ENCODE measurements around the gene SP6. TPM values are rescaled to one million over a fixed set of nuclear protein-coding genes. Genes with fewer than 3 reads are reported as not detected.

The SP6 gene
- total RNA-seq, 8 experiments from 2014 or later = 0.11 to 1.1 (median 0.27) TPM

- in situ Hi-C loops (cut with MboI; ENCODE audit: low pct_unique_long_range_greater_than_20kb in 2 of 9, low sequenced_read_pairs in 9 of 9, unreplicated experiment in 9 of 9) = no loop called here
- peaks cover 10 to 13% of the 10 kb centered on the region in 2 donors for H3K4me1 ChIP-seq (replicated peaks in 1 of 2)
- no peak overlapping the region for H3K4me3 ChIP-seq
- WGBS, 10 experiments = 60 to 100% (median 86%) methylated on average over 3 to 6 of the region's 11 CpGs; no CpG with 5 or more reads in 4 of the 10 experiments
- ATAC-seq (replicated peaks in 6 of 8) = no peak
- no peak overlapping the region for H3K27ac ChIP-seq
Observed at GRCh38 chr17:47818002-47818695, 32.8 kb downstream of the SP6 start.

GRCh38 chr17:47816947-47817346, 34.0 kb downstream of the SP6 start:
- WGBS, 10 experiments = 60 to 100% (median 93%) methylated on average over 1 to 4 of the region's 10 CpGs; no CpG with 5 or more reads in 2 of the 10 experiments
- no peak overlapping the region for H3K4me3 ChIP-seq
- H3K27ac ChIP-seq = no peak overlapping the region
- ATAC-seq (replicated peaks in 6 of 8) = no peak
- H3K4me1 ChIP-seq (replicated peaks in 1 of 2) = peaks cover 6 to 8% of the 10 kb centered on the region in 2 donors
- in situ Hi-C loops (cut with MboI; ENCODE audit: low pct_unique_long_range_greater_than_20kb in 2 of 9, low sequenced_read_pairs in 9 of 9, unreplicated experiment in 9 of 9) = no loop called here

GRCh38 chr17:47816111-47816735, 34.7 kb downstream of the SP6 start:
- WGBS, 10 experiments = 65 to 100% (median 91%) methylated on average over 1 to 10 of the region's 21 CpGs; no CpG with 5 or more reads in 4 of the 10 experiments
- H3K27ac ChIP-seq = no peak overlapping the region
- no peak overlapping the region for H3K4me3 ChIP-seq
- ATAC-seq (replicated peaks in 6 of 8) = peak in 1 of 8 experiments; percentile 11
- in situ Hi-C loops (cut with MboI; ENCODE audit: low pct_unique_long_range_greater_than_20kb in 2 of 9, low sequenced_read_pairs in 9 of 9, unreplicated experiment in 9 of 9) = no loop called here
- H3K4me1 ChIP-seq (replicated peaks in 1 of 2) = peaks cover 3 to 6% of the 10 kb centered on the region in 2 donors

- Histone ChIP-seq H3K4me3 (no peak overlapping the region), H3K4me1 (replicated peaks in 1 of 2) (no peaks in the 10 kb centered on the region), H3K27ac (no peak overlapping the region)
- no peak for ATAC-seq (replicated peaks in 6 of 8)
- in situ Hi-C loops (cut with MboI; ENCODE audit: low pct_unique_long_range_greater_than_20kb in 2 of 9, low sequenced_read_pairs in 9 of 9, unreplicated experiment in 9 of 9) = no loop called here
- 80 to 100% (median 96%) methylated on average over 1 to 18 of the region's 21 CpGs; no CpG with 5 or more reads in 4 of the 10 experiments for WGBS, 10 experiments
Observed at GRCh38 chr17:47815106-47815918, 35.7 kb downstream of the SP6 start.

- 80 to 100% (median 97%) methylated on average over 1 to 14 of the region's 22 CpGs; no CpG with 5 or more reads in 6 of the 10 experiments for WGBS, 10 experiments
- no peak overlapping the region for H3K27ac ChIP-seq
- no peak overlapping the region for H3K4me3 ChIP-seq
- in situ Hi-C loops (cut with MboI; ENCODE audit: low pct_unique_long_range_greater_than_20kb in 2 of 9, low sequenced_read_pairs in 9 of 9, unreplicated experiment in 9 of 9) = no loop called here
- ATAC-seq (replicated peaks in 6 of 8) = no peak
- no peaks in the 10 kb centered on the region for H3K4me1 ChIP-seq (replicated peaks in 1 of 2)
Observed at GRCh38 chr17:47813512-47814031, 37.4 kb downstream of the SP6 start.

GRCh38 chr17:47813077-47813476, 37.9 kb downstream of the SP6 start:
- Histone ChIP-seq H3K27ac (no peak overlapping the region), H3K4me3 (no peak overlapping the region), H3K4me1 (replicated peaks in 1 of 2) (no peaks in the 10 kb centered on the region)
- ATAC-seq (replicated peaks in 6 of 8) = no peak
- in situ Hi-C loops (cut with MboI; ENCODE audit: low pct_unique_long_range_greater_than_20kb in 2 of 9, low sequenced_read_pairs in 9 of 9, unreplicated experiment in 9 of 9) = no loop called here
- 77 to 100% (median 100%) methylated on average over 1 to 5 of the region's 14 CpGs; no CpG with 5 or more reads in 7 of the 10 experiments for WGBS, 10 experiments

- no peaks in the 10 kb centered on the region for H3K4me1 ChIP-seq (replicated peaks in 1 of 2)
- H3K4me3 ChIP-seq = no peak overlapping the region
- in situ Hi-C loops (cut with MboI; ENCODE audit: low pct_unique_long_range_greater_than_20kb in 2 of 9, low sequenced_read_pairs in 9 of 9, unreplicated experiment in 9 of 9) = no loop called here
- H3K27ac ChIP-seq = no peak overlapping the region
- 69 to 100% (median 84%) methylated on average over 2 to 10 of the region's 18 CpGs; no CpG with 5 or more reads in 5 of the 10 experiments for WGBS, 10 experiments
- ATAC-seq (replicated peaks in 6 of 8) = no peak
Observed at GRCh38 chr17:47812146-47812920, 38.6 kb downstream of the SP6 start.

GRCh38 chr17:47811709-47812108, 39.3 kb downstream of the SP6 start:
- in situ Hi-C loops (cut with MboI; ENCODE audit: low pct_unique_long_range_greater_than_20kb in 2 of 9, low sequenced_read_pairs in 9 of 9, unreplicated experiment in 9 of 9) = no loop called here
- 60 to 92% (median 80%) methylated on average over 1 to 7 of the region's 7 CpGs; no CpG with 5 or more reads in 1 of the 10 experiments for WGBS, 10 experiments
- no peak overlapping the region for H3K4me3 ChIP-seq
- H3K27ac ChIP-seq = no peak overlapping the region
- no peak for ATAC-seq (replicated peaks in 6 of 8)
- H3K4me1 ChIP-seq (replicated peaks in 1 of 2) = no peaks in the 10 kb centered on the region

- 0 to 100% (median 65%) methylated on average over 1 to 3 of the region's 9 CpGs; no CpG with 5 or more reads in 6 of the 10 experiments for WGBS, 10 experiments
Observed at GRCh38 chr17:47810901-47811635, 39.9 kb downstream of the SP6 start.

GRCh38 chr17:47810200-47810821, 40.7 kb downstream of the SP6 start:
- Histone ChIP-seq H3K4me3 (no peak overlapping the region), H3K27ac (no peak overlapping the region), H3K4me1 (replicated peaks in 1 of 2) (no peaks in the 10 kb centered on the region)
- peak in 5 of 8 experiments; percentile 10 to 95 (median 30) for ATAC-seq (replicated peaks in 6 of 8)
- 0 to 100% (median 46%) methylated on average over 1 to 8 of the region's 10 CpGs; no CpG with 5 or more reads in 1 of the 10 experiments for WGBS, 10 experiments
- in situ Hi-C loops (cut with MboI; ENCODE audit: low pct_unique_long_range_greater_than_20kb in 2 of 9, low sequenced_read_pairs in 9 of 9, unreplicated experiment in 9 of 9) = no loop called here

More at GRCh38 chr17:47810901-47811635, 39.9 kb downstream of the SP6 start:
- in situ Hi-C loops (cut with MboI; ENCODE audit: low pct_unique_long_range_greater_than_20kb in 2 of 9, low sequenced_read_pairs in 9 of 9, unreplicated experiment in 9 of 9) = no loop called here
- no peak overlapping the region for H3K4me3 ChIP-seq
- no peaks in the 10 kb centered on the region for H3K4me1 ChIP-seq (replicated peaks in 1 of 2)
- ATAC-seq (replicated peaks in 6 of 8) = peak in 1 of 8 experiments; percentile 19
- H3K27ac ChIP-seq = no peak overlapping the region

- whole genome bisulfite sequencing, 10 experiments = 60 to 88% (median 60%) methylated on average over 1 to 3 of the region's 22 CpGs; no CpG with 5 or more reads in 7 of the 10 experiments
- Histone ChIP-seq H3K4me1 (replicated peaks in 1 of 2) (no peaks in the 10 kb centered on the region), H3K27ac (no peak overlapping the region), H3K4me3 (no peak overlapping the region)
- in situ Hi-C loops (cut with MboI; ENCODE audit: low pct_unique_long_range_greater_than_20kb in 2 of 9, low sequenced_read_pairs in 9 of 9, unreplicated experiment in 9 of 9) = no loop called here
- ATAC-seq (replicated peaks in 6 of 8) = no peak
Observed at GRCh38 chr17:47808830-47809480, 42.0 kb downstream of the SP6 start.

Data from motor neuron (in vitro differentiated cells).